ENCODE results near the gene MAP1LC3B2.

The MAP1LC3B2 gene

DNA sequence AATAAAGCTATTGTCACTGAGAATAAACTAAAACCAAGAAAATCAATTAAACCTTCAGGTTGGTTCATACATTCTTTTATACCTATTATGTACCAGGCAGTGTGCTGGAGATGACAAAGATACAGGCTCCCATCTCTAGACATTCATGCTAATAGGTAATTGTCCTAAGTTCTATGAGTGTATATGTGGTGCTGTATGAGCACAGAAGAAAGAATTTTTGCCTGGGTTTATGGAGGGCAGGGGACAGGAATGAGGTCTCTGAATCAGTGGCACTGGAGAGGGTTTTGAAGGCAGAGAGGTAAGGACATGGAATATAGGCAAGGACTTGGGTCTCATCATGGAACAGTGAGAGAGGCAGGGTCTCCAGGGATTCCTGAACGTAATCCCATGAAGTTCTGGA is 38.7 kb downstream of the MAP1LC3B2 start:
- DNase-seq: no peak

DNA sequence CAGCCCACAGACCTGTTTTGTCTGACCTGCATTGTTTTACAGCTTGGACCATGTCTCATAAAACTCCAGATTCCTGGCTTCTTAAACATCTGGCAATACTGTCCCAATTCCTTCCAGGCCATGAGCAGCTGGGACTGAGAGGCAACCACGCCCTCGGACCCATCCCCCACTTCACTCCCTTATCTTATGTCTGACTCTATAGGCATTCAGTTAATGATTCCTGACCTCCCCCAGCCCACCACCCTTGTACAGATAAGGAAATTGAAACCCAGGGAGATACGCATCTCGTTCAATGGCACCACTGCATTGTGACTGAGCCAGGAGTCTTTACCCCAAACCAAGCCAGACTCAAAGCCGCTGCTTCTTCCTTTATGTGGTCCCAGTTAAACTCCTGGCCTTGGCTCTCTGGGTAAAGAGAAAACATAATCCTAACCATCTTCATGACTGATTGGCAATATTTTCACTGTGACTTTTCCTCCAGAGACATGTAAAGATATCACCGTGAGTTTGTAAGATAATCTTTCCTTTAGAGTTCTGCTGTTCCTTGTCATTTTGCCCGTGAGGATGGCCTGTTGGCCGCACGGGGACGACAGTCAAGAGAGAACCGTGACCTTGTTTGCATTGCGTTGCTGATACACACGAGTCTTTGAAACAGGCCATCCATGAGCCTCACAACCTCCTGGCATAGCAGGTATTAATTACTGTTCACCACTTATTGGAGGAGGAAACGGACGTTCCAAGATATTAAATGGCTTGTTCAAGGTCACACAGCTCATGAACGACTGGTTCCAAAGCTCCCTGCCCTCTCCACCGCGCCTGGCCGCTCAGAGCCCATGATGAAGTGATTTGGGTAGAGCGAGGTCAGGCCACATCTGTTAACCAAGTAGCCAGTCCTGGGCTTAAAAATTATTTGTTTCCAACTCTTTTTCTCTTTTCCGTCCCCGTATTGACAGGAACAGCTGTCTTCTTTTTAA is 39.4 kb downstream of the MAP1LC3B2 start:
- no peak for DNase-seq

GRCh38 chr12:116599285-116600136 is 40.3 kb downstream of the MAP1LC3B2 start:
- DNase-seq: peak; percentile 72 to 74

GRCh38 chr12:116600959-116601918 is 42.1 kb downstream of the MAP1LC3B2 start:
- DNase-seq: no peak

DNA sequence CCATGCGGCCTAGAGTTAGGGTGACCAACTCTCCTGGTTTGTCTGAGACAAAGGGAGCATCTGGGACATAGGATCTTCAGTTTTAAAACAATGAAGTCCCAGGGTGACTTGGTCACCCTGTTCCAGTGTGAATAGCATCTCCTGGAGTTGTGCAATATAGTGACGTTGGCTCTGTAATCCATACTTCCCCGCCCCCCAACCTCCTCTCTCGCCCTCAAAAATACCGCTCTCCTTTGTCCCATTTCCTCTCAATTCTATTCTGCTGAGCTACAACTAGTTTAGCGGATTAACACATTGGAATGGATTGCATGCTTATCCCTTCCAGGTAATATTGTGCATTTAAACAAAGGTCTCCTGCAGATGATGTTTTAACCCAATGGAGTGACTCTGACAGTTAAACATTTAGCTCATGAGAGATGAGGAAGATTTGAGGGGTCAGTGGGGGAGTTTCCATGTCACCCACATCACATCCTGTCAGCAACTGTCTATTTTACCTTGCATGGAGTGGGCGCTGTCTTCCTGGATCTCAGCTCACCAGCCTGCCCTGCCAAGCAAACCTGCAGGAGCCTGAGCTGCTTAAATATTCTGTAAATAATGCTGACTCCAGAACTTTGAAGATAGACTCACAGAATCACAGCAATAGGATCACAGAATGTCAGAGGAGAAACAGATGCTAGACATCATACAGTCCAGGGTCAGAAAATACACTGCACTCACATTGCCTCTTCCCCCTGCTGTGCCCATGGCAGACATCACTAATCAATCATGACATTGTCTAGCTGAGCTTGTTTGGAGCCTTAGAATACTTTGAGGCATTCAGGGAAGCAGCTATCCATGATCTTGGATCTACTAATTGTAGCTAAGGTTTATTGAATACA is 43.0 kb downstream of the MAP1LC3B2 start:
- no peak for DNase-seq

DNA sequence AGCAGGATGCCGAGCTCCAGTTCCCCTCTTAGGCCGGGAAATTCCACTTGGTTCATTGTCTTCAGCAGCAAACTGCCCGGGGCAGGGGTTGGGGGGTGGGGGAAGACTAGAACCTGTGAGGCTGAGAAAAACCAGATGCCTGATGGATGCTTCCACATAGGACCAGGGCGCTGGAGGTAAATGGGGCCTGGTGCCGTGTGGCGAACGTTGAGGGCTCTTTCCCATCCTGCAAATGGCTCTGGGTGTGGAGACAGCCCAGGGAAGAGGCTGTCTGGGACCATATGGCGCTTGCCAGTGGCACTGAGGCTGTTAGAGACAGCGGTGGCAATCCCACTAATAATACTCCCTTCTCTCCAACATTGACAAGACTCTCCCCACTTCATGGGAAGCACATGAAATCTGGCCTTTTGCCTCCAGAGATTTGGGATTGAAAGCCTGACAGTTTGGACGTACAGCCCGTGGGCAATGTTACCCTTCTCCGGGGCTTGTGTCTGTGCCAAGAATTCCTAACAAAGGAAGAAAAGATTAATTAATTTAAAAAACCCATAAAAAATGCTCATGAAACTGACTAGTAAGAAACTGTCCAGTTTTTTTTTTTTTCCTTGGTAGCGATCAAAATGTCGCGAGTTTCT is 44.5 kb downstream of the MAP1LC3B2 start:
- no peak for DNase-seq

- DNase-seq: no peak
Observed at GRCh38 chr12:116604178-116604895, 45.2 kb downstream of the MAP1LC3B2 start.

DNA sequence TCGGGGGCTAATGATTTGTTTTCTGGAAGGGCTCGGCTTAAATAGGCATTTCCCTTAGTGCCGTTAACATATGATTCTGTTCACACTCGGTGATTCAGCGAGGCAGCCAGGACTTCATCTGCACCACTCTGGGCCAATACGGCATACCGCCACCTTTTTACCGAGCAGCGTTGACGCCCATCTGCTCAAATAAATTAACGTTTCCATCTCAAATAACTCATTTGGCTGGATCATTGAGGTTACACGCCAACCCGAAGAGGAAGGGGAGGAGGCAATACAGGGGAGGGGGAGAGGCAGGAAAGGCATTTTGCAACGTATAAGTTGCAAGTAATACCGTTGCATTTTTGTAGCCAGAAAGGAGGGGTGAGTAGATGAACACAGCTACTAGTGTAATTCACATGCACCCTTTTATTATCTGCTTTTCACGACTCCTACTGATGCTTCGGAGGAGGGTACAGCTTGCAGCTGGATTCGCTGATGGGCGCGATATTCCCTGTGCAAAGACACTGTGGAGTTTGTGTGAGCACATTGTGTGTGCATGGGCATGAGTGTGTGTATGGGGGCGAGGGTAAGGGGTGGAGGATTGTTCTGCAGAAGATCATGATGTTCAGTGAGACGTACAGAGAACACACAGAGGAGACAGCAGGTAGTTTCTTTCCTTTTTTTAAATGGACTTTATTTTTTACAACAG is 45.9 kb downstream of the MAP1LC3B2 start:
- DNase-seq: no peak

GRCh38 chr12:116606397-116606796 is 47.2 kb downstream of the MAP1LC3B2 start:
- no peak for DNase-seq

DNA sequence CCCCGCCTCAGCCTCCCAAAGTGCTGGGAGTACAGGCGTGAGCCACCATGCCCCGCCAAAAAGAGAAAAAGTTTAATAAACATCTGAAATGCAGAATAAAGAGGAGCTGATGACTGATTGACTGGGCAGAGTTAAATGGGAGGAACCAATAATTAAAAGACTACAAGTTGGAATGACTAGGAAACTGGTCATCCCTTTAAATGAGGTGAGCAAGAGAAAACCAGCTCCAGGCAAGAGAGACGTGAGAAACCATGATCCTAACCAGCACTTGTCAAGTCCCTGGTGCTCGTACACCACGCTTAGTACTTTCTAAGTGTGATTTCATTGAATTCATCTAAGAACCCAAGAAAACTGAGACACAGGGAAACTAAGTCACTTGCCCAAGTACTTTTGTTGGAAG is 47.9 kb downstream of the MAP1LC3B2 start:
- no peak for DNase-seq

DNA sequence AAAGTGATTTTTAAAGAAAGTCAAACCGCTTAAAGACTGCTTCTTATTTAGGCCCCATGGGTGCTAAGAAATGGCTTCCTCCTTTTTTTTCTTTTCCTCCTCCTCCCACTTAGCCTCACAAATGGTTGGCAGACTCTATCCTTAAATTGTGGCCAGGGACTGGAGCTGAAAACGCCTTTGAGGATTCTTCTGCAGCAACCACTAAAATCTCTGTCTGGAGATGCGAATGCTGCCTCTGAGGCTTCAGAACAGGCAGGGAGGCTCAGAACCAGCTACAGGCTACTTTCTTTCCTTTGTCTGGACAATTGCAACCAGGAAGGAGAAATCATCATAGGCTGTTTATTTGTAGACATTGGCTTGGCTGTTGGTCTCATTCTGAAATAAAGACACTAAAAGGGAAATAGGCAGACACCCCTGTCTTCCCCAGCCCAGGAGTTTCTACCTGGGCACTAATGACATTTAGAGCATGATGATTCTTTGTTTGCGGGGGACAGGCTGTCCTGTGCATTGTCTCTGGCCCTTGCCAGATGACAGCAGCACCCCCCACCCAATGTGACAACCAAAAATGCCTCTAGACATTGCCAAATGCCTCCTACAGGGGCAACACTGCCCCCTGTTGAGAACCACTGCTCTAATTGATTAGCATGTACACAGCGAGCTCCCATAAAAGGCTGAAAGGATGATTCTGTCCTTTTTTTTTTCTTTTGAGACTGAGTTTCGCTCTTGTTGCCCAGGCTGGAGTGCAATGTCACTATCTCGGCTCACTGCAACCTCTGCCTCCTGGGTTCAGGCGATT is 50.3 kb downstream of the MAP1LC3B2 start:
- DNase-seq: peak; percentile 24 to 35

- no peak for DNase-seq
Observed at GRCh38 chr12:116610971-116611541, 51.9 kb downstream of the MAP1LC3B2 start.

- DNase-seq: no peak
Observed at GRCh38 chr12:116612436-116612835, 53.3 kb downstream of the MAP1LC3B2 start.

DNA sequence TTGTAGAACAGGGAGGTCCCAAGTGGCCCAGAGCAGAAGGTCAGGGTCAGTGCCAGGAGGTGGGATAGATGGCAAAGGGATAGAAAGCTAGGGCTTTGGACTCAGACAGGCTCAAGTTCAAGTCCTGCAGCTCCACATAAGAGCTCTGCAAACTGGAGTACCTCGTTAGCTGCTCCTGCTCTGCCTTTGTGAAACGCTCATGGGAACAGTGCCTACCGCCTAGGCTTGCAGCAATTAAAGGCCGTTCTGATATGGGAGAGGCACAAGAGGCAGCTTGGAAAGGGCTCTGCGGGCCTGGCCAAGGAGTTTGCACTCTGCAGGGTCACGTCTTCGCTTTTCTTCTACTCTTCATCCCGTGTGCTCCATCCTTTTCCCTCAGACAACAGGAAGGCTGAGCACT is 54.1 kb downstream of the MAP1LC3B2 start:
- no peak for DNase-seq

DNA sequence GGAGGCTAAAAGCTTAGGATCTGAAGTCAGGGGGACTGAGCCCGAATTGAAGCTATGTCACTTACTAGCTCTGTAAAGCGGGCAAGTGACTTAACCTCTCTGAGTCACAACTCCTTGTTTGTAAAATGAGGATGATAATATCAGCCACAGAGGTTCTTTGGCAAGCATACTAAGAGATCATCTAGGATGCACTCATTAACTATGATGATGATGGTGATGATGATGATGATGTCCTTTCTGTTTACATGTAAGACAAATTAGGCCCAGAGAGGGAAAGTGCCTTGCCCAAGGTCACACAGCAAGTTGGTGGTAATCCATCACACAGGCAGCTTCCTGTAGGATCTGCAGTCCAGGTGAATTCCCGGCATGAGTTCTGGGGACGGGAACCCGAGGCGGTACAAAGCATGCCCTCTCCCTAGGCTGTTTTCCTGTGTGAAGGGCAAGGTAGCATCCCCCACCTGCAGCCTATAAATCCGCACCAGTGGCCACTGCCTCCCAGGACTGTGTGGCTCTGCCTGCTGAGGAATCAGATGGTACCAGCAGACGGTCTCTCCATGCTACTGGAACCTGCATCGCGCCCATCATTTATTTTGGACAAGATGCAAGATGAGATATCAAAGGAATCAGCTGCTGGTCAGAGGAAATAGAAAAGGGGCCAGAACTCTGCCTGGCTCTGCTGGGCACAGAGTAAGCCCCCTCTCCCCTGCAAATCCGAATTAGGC is 55.2 kb downstream of the MAP1LC3B2 start:
- DNase-seq: no peak

- no peak for DNase-seq
Observed at GRCh38 chr12:116615141-116615861, 56.1 kb downstream of the MAP1LC3B2 start.

Data from stimulated activated CD4-positive, alpha-beta T cell treated with anti-CD3 and anti-CD28 coated beads, Interleukin-2, amount 100 ng/mL, for 24 hours (primary cell).